ENCODE data around the gene TSPAN31. TPM values are rescaled to one million over a fixed set of nuclear protein-coding genes. Genes with fewer than 3 reads are reported as not detected.
A peak's percentile ranks its signal among the peaks of the same experiment; 100 is the strongest.

The TSPAN31 gene
- total and polyA plus RNA-seq, 2 experiments from 2014 or later = 15.5 to 15.6 TPM

DNA sequence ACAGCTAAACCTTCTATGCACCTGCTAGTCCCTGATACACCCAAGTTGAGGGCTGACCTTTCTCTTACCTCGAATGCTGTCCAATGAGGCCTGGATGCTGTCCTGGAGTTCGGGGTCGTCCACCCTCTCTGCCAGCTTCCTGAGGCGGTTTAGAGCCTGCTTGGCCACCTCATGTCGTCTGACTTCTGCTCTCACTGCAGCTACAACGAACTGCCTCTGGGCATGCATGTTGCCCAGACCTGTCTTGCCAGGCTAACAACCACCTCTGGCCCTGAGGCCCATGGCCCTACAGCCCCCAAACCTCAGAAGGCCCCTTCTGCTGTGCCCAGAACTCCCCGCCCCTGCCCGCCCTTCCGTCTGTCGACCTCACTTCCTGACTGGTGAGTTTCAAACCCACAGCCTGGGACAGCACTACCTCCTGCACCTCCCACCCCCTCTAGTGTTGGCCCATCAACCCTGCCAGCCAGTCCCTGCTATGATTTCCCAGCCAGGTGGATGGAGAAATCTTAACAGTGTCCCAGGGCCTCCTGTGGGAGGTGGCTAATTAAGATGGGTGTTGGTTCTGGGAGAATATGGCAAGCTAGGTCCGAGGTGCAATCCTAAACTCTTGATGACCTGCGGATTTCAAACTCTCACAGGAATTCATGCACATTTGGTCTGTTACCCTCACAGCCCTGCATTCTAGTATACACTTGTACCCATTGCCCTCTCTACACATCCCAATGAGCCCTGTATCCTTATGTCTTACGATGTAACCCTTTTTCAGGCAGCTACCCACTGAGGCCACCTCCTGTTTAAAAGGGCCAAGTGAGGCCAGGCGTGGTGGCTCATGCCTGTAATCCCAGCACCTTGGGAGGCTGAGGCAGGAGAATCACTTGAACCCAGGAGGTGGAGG is 2.7 kb upstream of the TSPAN31 start:
- TF ChIP-seq EZH2phosphoT487 (IDR thresholded peaks at IDR 0.05; ENCODE audit: unreplicated experiment) = no peak
- TF ChIP-seq CREB1 (CRISPR knock-in tag; IDR thresholded peaks at IDR 0.05; ENCODE audit: low read depth) = peak; percentile 9; the same call in 1 of the 2 replicates
- TF ChIP-seq, protein P1, sequence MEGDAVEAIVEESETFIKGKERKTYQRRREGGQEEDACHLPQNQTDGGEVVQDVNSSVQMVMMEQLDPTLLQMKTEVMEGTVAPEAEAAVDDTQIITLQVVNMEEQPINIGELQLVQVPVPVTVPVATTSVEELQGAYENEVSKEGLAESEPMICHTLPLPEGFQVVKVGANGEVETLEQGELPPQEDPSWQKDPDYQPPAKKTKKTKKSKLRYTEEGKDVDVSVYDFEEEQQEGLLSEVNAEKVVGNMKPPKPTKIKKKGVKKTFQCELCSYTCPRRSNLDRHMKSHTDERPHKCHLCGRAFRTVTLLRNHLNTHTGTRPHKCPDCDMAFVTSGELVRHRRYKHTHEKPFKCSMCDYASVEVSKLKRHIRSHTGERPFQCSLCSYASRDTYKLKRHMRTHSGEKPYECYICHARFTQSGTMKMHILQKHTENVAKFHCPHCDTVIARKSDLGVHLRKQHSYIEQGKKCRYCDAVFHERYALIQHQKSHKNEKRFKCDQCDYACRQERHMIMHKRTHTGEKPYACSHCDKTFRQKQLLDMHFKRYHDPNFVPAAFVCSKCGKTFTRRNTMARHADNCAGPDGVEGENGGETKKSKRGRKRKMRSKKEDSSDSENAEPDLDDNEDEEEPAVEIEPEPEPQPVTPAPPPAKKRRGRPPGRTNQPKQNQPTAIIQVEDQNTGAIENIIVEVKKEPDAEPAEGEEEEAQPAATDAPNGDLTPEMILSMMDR (conservative IDR thresholded peaks at IDR 0.05; ENCODE audit: low read depth in 2 of 2) = peak; percentile 34 to 67; a peak in 3 of 4 replicates
- Histone ChIP-seq H3K79me2 (replicated peaks; ENCODE audit: insufficient read depth) (no peaks in the 10 kb centered on the region), H3K4me3 (no peak overlapping the region), H3K4me2 (no peak overlapping the region), H3K36me3 (ENCODE audit: insufficient read depth) (peaks cover 7% of the 10 kb centered on the region), H3F3A (replicated peaks; ENCODE audit: low read depth) (peaks cover 18% of the 10 kb centered on the region), H3K9me2 (ENCODE audit: insufficient read depth) (no peaks in the 10 kb centered on the region), H4K20me1 (replicated peaks; ENCODE audit: insufficient read depth) (no peaks in the 10 kb centered on the region; the same call in 1 of the 2 replicates), H3K27me3 (ENCODE audit: insufficient read depth) (peaks cover 69% of the 10 kb centered on the region), H3K4me1 (ENCODE audit: insufficient read depth) (peaks cover 7% of the 10 kb centered on the region), H2AFZ (no peak overlapping the region), H3K27ac (ENCODE audit: low read depth) (no peak overlapping the region)
- peaks cover 14% of the 10 kb centered on the region for H3K36me3 Mint-ChIP-seq (ENCODE audit: low read depth)
- no peaks in the 10 kb centered on the region; the same call in 1 of the 3 replicates for H3K9me3 Mint-ChIP-seq
- H3K4me1 Mint-ChIP-seq = peaks cover 21% of the 10 kb centered on the region
- no peak overlapping the region for H3K27ac Mint-ChIP-seq
- peak; percentile 7; the same call in 2 of the 3 replicates for ATAC-seq
- peaks cover 59% of the 10 kb centered on the region for H3K27me3 Mint-ChIP-seq (ENCODE audit: insufficient read depth, low read depth, poor library complexity)
- DNase-seq (ENCODE audit: low spot score) = peak; percentile 65
- H3K4me3 Mint-ChIP-seq = peak overlapping the region; percentile 50

DNA sequence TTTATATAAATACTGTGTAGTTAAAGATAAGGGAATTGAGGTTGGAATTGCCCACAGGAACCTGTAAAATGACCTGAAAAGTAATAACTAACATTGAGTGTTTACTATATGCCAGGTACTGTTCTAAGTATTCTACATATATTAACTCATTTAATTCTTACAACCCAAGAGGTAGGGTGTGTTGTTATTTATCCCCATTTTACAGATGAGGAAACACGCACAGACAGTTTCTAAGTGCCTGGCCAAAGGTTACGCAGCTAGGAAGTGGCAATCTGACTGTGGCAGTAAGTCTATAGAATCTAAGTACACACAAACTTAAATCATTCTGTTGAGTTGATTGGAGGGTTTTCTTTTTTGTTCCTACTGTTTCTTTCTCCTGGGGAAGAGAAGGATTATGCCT is 1.1 kb upstream of the TSPAN31 start:
- H3K4me3 Mint-ChIP-seq = peak overlapping the region; percentile 93
- Histone ChIP-seq H3K4me2 (no peak overlapping the region), H3F3A (replicated peaks; ENCODE audit: low read depth) (peaks cover 30% of the 10 kb centered on the region), H3K27ac (ENCODE audit: low read depth) (peak overlapping the region; percentile 91; the same call in 1 of the 2 replicates), H3K27me3 (ENCODE audit: insufficient read depth) (peaks cover 52% of the 10 kb centered on the region), H2AFZ (no peak overlapping the region), H3K79me2 (replicated peaks; ENCODE audit: insufficient read depth) (no peaks in the 10 kb centered on the region), H3K36me3 (ENCODE audit: insufficient read depth) (peaks cover 19% of the 10 kb centered on the region), H3K9me2 (ENCODE audit: insufficient read depth) (no peaks in the 10 kb centered on the region), H4K20me1 (replicated peaks; ENCODE audit: insufficient read depth) (no peaks in the 10 kb centered on the region; the same call in 1 of the 2 replicates), H3K4me3 (no peak overlapping the region), H3K4me1 (ENCODE audit: insufficient read depth) (peaks cover 7% of the 10 kb centered on the region; the same call in 1 of the 2 replicates)
- H3K4me1 Mint-ChIP-seq = peaks cover 21% of the 10 kb centered on the region
- ATAC-seq (no peak), DNase-seq (ENCODE audit: low spot score) (no peak)
- H3K9me3 Mint-ChIP-seq = no peaks in the 10 kb centered on the region; the same call in 1 of the 3 replicates
- H3K36me3 Mint-ChIP-seq (ENCODE audit: low read depth) = peaks cover 30% of the 10 kb centered on the region
- H3K27me3 Mint-ChIP-seq (ENCODE audit: insufficient read depth, low read depth, poor library complexity) = peaks cover 50% of the 10 kb centered on the region
- peak overlapping the region; percentile 99 for H3K27ac Mint-ChIP-seq
- TF ChIP-seq ZNF331 (CRISPR knock-in tag; IDR thresholded peaks at IDR 0.05; ENCODE audit: low read depth) = no peak
- TF ChIP-seq JUNB (IDR thresholded peaks at IDR 0.05; ENCODE audit: unreplicated experiment) = no peak
- no peak for TF ChIP-seq EZH2phosphoT487 (IDR thresholded peaks at IDR 0.05; ENCODE audit: unreplicated experiment)
- no peak for TF ChIP-seq EZH2 (IDR thresholded peaks at IDR 0.05; ENCODE audit: low read depth, unreplicated experiment)
- TF ChIP-seq, protein P2, sequence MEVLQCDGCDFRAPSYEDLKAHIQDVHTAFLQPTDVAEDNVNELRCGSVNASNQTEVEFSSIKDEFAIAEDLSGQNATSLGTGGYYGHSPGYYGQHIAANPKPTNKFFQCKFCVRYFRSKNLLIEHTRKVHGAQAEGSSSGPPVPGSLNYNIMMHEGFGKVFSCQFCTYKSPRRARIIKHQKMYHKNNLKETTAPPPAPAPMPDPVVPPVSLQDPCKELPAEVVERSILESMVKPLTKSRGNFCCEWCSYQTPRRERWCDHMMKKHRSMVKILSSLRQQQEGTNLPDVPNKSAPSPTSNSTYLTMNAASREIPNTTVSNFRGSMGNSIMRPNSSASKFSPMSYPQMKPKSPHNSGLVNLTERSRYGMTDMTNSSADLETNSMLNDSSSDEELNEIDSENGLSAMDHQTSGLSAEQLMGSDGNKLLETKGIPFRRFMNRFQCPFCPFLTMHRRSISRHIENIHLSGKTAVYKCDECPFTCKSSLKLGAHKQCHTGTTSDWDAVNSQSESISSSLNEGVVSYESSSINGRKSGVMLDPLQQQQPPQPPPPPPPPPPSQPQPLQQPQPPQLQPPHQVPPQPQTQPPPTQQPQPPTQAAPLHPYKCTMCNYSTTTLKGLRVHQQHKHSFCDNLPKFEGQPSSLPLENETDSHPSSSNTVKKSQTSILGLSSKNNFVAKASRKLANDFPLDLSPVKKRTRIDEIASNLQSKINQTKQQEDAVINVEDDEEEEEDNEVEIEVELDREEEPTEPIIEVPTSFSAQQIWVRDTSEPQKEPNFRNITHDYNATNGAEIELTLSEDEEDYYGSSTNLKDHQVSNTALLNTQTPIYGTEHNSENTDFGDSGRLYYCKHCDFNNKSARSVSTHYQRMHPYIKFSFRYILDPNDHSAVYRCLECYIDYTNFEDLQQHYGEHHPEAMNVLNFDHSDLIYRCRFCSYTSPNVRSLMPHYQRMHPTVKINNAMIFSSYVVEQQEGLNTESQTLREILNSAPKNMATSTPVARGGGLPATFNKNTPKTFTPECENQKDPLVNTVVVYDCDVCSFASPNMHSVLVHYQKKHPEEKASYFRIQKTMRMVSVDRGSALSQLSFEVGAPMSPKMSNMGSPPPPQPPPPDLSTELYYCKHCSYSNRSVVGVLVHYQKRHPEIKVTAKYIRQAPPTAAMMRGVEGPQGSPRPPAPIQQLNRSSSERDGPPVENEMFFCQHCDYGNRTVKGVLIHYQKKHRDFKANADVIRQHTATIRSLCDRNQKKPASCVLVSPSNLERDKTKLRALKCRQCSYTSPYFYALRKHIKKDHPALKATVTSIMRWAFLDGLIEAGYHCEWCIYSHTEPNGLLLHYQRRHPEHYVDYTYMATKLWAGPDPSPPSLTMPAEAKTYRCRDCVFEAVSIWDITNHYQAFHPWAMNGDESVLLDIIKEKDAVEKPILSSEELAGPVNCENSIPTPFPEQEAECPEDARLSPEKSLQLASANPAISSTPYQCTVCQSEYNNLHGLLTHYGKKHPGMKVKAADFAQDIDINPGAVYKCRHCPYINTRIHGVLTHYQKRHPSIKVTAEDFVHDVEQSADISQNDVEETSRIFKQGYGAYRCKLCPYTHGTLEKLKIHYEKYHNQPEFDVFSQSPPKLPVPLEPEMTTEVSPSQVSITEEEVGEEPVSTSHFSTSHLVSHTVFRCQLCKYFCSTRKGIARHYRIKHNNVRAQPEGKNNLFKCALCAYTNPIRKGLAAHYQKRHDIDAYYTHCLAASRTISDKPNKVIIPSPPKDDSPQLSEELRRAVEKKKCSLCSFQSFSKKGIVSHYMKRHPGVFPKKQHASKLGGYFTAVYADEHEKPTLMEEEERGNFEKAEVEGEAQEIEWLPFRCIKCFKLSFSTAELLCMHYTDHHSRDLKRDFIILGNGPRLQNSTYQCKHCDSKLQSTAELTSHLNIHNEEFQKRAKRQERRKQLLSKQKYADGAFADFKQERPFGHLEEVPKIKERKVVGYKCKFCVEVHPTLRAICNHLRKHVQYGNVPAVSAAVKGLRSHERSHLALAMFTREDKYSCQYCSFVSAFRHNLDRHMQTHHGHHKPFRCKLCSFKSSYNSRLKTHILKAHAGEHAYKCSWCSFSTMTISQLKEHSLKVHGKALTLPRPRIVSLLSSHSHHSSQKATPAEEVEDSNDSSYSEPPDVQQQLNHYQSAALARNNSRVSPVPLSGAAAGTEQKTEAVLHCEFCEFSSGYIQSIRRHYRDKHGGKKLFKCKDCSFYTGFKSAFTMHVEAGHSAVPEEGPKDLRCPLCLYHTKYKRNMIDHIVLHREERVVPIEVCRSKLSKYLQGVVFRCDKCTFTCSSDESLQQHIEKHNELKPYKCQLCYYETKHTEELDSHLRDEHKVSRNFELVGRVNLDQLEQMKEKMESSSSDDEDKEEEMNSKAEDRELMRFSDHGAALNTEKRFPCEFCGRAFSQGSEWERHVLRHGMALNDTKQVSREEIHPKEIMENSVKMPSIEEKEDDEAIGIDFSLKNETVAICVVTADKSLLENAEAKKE (CRISPR knock-in tag; IDR thresholded peaks at IDR 0.05) = no peak
- TF ChIP-seq NANOG (IDR thresholded peaks at IDR 0.05; ENCODE audit: borderline replicate concordance) = no peak

Measured in GM23338 (cell line).